ENCODE data around the gene CRX.
"Not testable (repeated sequence)": the region's sequence is repeated elsewhere in the genome, so short reads cannot be mapped to it uniquely, and the experiment has no call there.

The CRX gene

DNA sequence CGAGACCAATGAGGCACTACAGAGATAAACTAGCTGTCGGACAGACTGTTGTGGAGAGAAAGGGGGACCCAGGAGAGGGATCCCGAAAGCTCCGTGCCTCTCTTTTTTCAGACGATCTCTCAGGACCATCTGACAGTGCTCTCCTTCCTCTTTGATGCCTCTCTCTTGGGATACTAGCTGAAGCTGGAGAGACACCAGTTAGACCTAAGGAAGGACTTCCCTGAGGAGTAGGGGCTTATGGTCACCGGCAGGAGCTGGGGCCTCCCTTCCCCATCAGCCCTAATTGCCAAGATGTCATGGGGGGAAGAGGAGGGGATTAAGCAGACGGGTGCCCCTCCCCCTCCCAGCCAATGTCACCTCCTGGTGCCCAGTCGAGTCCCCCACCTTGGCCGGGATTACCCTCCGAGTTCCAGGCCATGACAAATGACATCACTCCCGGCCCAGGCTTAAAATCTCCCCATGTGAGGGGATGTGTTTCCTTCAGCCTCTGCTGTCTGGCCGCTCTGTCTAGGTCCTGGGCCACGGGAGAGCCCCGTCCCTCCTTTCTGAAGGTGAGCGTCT, at the start of gene CRX:
TSS of gene CRX (plus strand) at position 478 of the 561 bp plus-strand sequence. CDS start 12,507 bp downstream, outside the sequence.
- in situ Hi-C loops (cut with HindIII; ENCODE audit: low sequenced_read_pairs) = no loop called here

GRCh38 chr19:47776568-47776967, 45.2 kb upstream of the CRX start:
- in situ Hi-C loops (cut with HindIII; ENCODE audit: low sequenced_read_pairs) = no loop called here

- in situ Hi-C loops (cut with HindIII; ENCODE audit: low sequenced_read_pairs) = not testable (repeated sequence)
Measured at GRCh38 chr19:47777245-47778048, 44.3 kb upstream of the CRX start.

- in situ Hi-C loops (cut with HindIII; ENCODE audit: low sequenced_read_pairs) = no loop called here
Measured at GRCh38 chr19:47778049-47778953, 43.4 kb upstream of the CRX start, which contains the start of gene SELENOW. SELENOW (plus strand) TSS chr19:47778703; CDS start chr19:47778786, 83 bp downstream.

GRCh38 chr19:47778954-47779351, 42.8 kb upstream of the CRX start:
- in situ Hi-C loops (cut with HindIII; ENCODE audit: low sequenced_read_pairs) = no loop called here

- in situ Hi-C loops (cut with HindIII; ENCODE audit: low sequenced_read_pairs) = no loop called here
Measured at GRCh38 chr19:47779524-47780214, 42.1 kb upstream of the CRX start.

GRCh38 chr19:47780215-47780551, 41.6 kb upstream of the CRX start:
- in situ Hi-C loops (cut with HindIII; ENCODE audit: low sequenced_read_pairs) = no loop called here

DNA sequence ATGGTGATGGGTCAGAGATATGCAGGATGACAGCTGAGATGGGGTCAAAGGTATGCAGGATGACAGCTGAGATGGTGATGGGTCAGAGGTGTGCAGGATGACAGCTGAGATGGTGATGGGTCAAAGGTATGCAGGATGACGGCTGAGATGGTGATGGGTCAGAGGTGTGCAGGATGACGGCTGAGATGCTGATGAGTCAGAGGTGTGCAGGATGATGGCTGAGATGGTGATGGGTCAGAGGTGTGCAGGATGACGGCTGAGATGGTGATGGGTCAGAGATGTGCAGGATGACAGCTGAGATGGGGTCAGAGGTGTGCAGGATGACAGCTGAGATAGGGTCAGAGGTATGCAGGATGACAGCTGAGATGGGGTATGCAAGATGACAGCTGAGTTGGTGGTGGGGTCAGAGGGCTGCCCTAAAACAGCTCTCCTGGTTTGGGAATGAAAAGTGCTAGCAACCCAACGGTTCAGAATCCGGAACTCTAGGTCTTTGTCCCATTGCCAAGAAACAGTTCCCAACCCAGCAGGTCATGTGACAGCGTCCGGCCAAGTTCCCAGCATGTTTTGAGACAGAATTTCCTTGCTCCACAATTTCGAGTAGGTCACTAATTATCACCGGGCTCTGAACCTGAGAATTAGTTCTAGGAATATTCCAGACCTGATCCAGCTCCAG, 40.0 kb upstream of the CRX start:
- in situ Hi-C loops (cut with HindIII; ENCODE audit: low sequenced_read_pairs) = no loop called here

GRCh38 chr19:47786566-47786965, 35.2 kb upstream of the CRX start:
- in situ Hi-C loops (cut with HindIII; ENCODE audit: low sequenced_read_pairs) = no loop called here

DNA sequence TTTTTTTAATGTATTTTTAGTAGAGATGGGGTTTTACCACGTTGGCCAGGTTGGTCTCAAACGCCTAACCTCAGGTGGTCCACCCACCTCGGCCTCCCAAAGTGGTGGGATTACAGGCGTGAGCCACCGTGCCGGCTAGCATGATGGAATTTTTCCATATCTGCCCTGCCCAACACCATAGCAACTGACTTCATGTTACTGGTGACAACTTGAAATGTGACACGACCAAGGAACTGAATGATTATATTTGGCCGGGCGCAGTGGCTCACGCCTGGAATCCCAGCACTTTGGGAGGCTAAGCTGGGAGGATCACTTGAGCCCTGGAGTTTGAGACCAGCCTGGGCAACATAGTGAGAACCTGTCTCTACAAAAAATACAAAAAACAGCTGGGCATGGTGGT, 34.4 kb upstream of the CRX start:
- in situ Hi-C loops (cut with HindIII; ENCODE audit: low sequenced_read_pairs) = not testable (repeated sequence)

DNA sequence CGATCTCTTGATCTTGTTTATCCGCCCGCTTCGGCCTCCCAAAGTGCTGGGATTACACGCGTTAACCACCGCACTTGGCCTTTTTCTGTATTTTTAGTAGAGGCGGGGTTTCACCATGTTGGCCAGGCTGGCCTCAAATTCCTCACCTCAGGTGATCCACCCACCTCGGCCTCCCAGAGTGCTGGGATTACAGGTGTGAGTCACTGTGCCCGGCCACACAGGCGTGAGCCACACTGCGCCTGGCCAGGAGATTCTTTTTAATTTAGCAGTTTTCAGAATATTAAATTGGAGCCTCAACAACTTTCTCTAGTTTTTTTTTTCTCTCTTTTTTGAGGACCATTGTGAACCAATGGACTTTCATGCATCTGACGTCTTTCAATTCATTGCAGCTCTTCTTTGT, 31.9 kb upstream of the CRX start:
- in situ Hi-C loops (cut with HindIII; ENCODE audit: low sequenced_read_pairs) = not testable (repeated sequence)

GRCh38 chr19:47790398-47790814, 31.3 kb upstream of the CRX start:
- in situ Hi-C loops (cut with HindIII; ENCODE audit: low sequenced_read_pairs) = no loop called here

DNA sequence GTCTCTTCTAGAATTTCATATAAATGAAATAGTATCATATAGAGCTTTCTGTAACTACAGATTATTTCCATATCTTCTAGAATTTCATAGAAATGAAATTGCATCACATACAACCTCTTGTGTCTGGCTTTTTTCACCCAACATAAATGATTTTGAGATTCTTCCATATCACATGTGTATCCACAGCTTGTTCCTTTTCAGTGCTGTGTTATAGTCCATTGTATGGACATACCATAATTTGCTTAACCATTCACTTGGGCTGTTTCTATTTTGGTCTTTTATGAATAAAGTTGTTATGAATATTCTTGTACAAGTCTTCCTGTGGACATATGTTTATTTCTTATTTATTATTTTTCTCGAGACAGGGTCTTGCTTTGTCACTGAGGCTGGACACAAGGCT, 29.1 kb upstream of the CRX start:
- in situ Hi-C loops (cut with HindIII; ENCODE audit: low sequenced_read_pairs) = no loop called here

GRCh38 chr19:47794526-47794925, 27.2 kb upstream of the CRX start:
- in situ Hi-C loops (cut with HindIII; ENCODE audit: low sequenced_read_pairs) = no loop called here

DNA sequence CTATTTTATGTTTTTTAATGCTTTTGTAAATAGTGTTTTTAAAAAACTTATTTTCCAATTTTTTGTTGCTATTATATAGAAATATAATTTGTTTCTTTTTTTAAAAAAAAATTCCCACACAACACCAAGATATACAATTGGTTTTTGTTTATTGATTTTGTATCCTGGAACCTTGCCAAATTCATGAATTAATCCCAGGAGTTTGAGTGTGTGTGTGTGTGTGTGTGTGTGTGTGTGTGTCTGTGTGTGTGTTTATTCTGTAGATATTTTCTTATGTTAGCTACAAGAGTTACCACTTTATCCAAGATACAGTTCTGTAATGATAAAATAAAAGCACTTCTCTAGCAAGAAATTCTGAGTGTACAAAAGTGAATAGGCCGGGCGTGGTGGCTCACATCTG, 25.0 kb upstream of the CRX start:
- in situ Hi-C loops (cut with HindIII; ENCODE audit: low sequenced_read_pairs) = no loop called here

GRCh38 chr19:47797996-47798903, 23.5 kb upstream of the CRX start:
- in situ Hi-C loops (cut with HindIII; ENCODE audit: low sequenced_read_pairs) = no loop called here

DNA sequence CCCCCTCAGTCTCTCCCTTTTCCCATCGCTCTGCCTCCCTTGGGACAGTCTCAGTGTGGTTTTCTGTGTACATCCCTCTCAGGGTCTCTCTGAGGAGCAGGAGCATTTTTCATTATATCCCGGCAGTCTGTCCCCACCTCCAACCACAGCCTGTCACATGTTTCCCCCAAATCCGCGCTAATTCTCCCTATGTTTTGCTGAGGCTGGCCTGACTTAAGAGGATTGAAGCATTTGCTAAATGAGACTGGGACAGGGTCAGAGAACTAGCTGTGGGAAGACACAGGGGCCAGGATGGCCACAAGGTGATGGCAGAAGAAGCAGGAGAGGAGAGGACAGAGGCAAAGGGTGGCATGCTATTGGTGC, 22.9 kb upstream of the CRX start:
- in situ Hi-C loops (cut with HindIII; ENCODE audit: low sequenced_read_pairs) = no loop called here

GRCh38 chr19:47801270-47801669, 20.5 kb upstream of the CRX start:
- in situ Hi-C loops (cut with HindIII; ENCODE audit: low sequenced_read_pairs) = no loop called here

- in situ Hi-C loops (cut with HindIII; ENCODE audit: low sequenced_read_pairs) = no loop called here
Measured at GRCh38 chr19:47802521-47803043, 19.2 kb upstream of the CRX start.
